Peyer's patch (tissue), 4 donors: Measurements from ENCODE around the gene LILRB2. TPM values are rescaled to one million over a fixed set of nuclear protein-coding genes. Genes with fewer than 3 reads are reported as not detected.
"Not testable (repeated sequence)": the region's sequence is repeated elsewhere in the genome, so short reads cannot be mapped to it uniquely, and the experiment has no call there.

Experiments used
- DNase-seq, 3 donors: peaks; one replicate each; pipeline ENCODE4 v3.0.0-alpha.2; 2017 to 2019
- H3K27ac ChIP-seq, 4 donors: fragments of 200-600 bp; sonication (generic); one replicate each; pipeline ENCODE4 v1.5.1; 2016 to 2019
- H3K27me3 ChIP-seq, 2 donors: fragments of 200-600 bp; sonication (generic); one replicate each; pipeline ENCODE4 v1.5.1; 2019
- H3K36me3 ChIP-seq, 3 donors: fragments of 200-600 bp; sonication (generic); one replicate each; pipeline ENCODE4 v1.5.1; 2016 to 2019
- H3K4me1 ChIP-seq, 4 donors: fragments of 200-600 bp; sonication (generic); one replicate each; pipeline ENCODE4 v1.5.1; 2016 to 2019
- H3K4me3 ChIP-seq, 4 donors: fragments of 200-600 bp; sonication (generic); 1 replicate in 3 of 4; 2 replicates in 1 of 4; pipeline ENCODE4 v1.5.1; 2016 to 2019; ENCODE audit warnings: mild to moderate bottlenecking in 1 of 4
- H3K9me3 ChIP-seq, 4 donors: fragments of 200-600 bp; sonication (generic); one replicate each; pipeline ENCODE4 v1.5.1; 2016 to 2019; ENCODE audit warnings: mild to moderate bottlenecking in 1 of 4
- CTCF ChIP-seq, 6 experiments: fragments of 450-650 bp in 4 of 6; fragments of 200-600 bp in 2 of 6; sonication (generic) in 1 of 6; IDR thresholded peaks; one replicate each; pipeline ENCODE4 v1.5.1; 2017 to 2019; ENCODE audit warnings: antibody characterized with exemption in 6 of 6, mild to moderate bottlenecking in 3 of 6, moderate library complexity in 1 of 6
- POLR2A ChIP-seq, 2 donors: fragments of 450-650 bp; IDR thresholded peaks; one replicate each; pipeline ENCODE4 v1.5.1; 2017; ENCODE audit warnings: antibody characterized with exemption in 2 of 2, mild to moderate bottlenecking in 2 of 2, moderate library complexity in 2 of 2
- total RNA-seq, 4 donors: library from RNA; depleted of rRNA; stranded (reverse); fragments of >200 nt; gene quantifications; one replicate each; pipeline ENCODE4 v1.1.0, GENCODE V29; 2016

The LILRB2 gene
- total RNA-seq, 4 donors from 2014 or later, result 0.53 to 11.6 (median 1.6) TPM

DNA sequence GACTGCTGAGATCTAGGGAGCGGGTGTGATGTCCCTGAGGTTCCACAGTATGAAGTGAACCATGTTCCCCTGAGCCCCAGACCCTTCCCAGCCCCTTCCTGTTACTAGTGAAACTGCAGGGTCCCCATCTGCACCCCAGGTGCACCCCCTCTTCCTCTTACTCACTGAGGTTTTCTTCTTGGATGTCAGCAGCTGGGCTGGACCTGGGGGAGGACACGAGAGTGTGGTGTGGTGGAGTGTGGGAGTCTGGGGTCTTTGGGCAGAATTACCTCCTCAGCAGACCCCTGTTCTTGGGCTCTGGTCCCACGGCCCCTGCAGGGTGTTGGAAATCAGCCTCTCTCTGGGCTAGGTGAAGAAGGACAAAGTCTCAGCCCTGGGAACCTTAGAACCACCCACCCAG lies 35.0 kb downstream of the LILRB2 start:
- H3K9me3 ChIP-seq, result no peaks in the 10 kb centered on the region
- H3K4me3 ChIP-seq, result no peak overlapping the region
- TF ChIP-seq CTCF (IDR thresholded peaks at IDR 0.05) (no peak), POLR2A (IDR thresholded peaks at IDR 0.05) (no peak)
- peak in 1 of 3 donors; percentile 22 for DNase-seq
- H3K27me3 ChIP-seq, result no peaks in the 10 kb centered on the region
- no peaks in the 10 kb centered on the region for H3K36me3 ChIP-seq
- H3K27ac ChIP-seq, result no peak overlapping the region
- no peaks in the 10 kb centered on the region for H3K4me1 ChIP-seq

GRCh38 chr19:54243809-54244208 lies 37.1 kb downstream of the LILRB2 start:
- DNase-seq, H3K4me1 ChIP-seq, H3K9me3 ChIP-seq, H3K36me3 ChIP-seq, H3K27ac ChIP-seq, H3K27me3 ChIP-seq, H3K4me3 ChIP-seq: not testable (repeated sequence)

DNA sequence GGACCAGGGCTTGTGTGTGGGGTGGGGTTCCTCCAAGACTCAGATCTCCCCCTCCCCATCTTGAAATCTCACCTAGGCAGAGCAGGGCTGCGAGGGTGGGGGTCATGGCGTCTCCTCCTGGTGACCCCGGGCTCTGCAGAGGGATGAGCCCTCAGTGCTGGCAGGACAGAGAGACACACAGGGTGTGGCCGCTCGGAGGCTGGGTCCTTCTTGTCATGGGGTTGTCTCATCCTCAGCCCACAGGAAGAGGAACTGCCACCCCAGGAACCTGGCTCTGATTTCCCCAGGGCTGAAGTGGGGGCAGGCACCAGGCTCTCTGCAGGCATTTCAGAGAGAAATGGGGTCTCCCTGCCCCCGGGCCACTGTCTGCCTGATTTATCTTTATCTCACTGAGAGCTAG lies 38.3 kb downstream of the LILRB2 start, which contains the start of gene LILRA6:
Gene LILRA6 (minus strand): TSS at position 145 of the 400 bp plus-strand sequence.
- DNase-seq, H3K4me1 ChIP-seq, H3K9me3 ChIP-seq, H3K4me3 ChIP-seq, H3K27ac ChIP-seq, H3K27me3 ChIP-seq, H3K36me3 ChIP-seq: not testable (repeated sequence)

DNA sequence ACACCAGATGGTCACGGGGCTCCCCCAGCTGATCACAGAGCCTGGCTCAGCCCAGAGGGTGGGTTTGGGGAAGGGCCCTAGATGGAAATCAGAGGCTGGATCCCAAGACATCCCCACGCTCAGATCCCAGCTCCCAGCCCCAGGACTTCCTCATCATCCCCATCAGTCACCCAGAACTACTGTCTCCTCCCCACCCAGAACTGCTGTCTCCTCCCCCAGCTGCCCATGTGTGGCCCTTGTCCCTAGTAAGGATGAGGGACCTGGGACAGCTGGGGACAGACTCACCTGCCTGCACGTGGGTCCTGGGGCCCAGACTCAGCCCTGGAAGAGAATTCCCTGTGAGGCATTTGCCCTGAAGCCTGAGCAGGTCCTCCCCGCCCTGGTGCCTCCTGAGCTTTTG lies 38.7 kb downstream of the LILRB2 start:
- not testable (repeated sequence) for H3K9me3 ChIP-seq, H3K27me3 ChIP-seq, H3K27ac ChIP-seq, DNase-seq, H3K4me3 ChIP-seq, H3K36me3 ChIP-seq, H3K4me1 ChIP-seq

- not testable (repeated sequence) for H3K27me3 ChIP-seq, H3K27ac ChIP-seq, H3K36me3 ChIP-seq, H3K4me1 ChIP-seq, H3K9me3 ChIP-seq, H3K4me3 ChIP-seq
- peak in 1 of 3 donors; percentile 41 for DNase-seq
Observed at GRCh38 chr19:54240372-54241336, 40.3 kb downstream of the LILRB2 start.

GRCh38 chr19:54239491-54240371 lies 41.2 kb downstream of the LILRB2 start:
- DNase-seq, result peak in 1 of 3 donors; percentile 37
- not testable (repeated sequence) for H3K36me3 ChIP-seq, H3K4me1 ChIP-seq, H3K27ac ChIP-seq, H3K4me3 ChIP-seq, H3K27me3 ChIP-seq, H3K9me3 ChIP-seq

GRCh38 chr19:54233941-54234340 lies 47.0 kb downstream of the LILRB2 start:
- Histone ChIP-seq H3K4me3 (no peak overlapping the region), H3K27ac (no peak overlapping the region), H3K27me3 (no peaks in the 10 kb centered on the region), H3K4me1 (no peaks in the 10 kb centered on the region), H3K36me3 (no peaks in the 10 kb centered on the region), H3K9me3 (no peaks in the 10 kb centered on the region)
- TF ChIP-seq CTCF (IDR thresholded peaks at IDR 0.05) (no peak), POLR2A (IDR thresholded peaks at IDR 0.05) (no peak)
- DNase-seq, result peak in 1 of 3 donors; percentile 18
